Activated T-cell treated with anti-CD3 and anti-CD28 coated beads for 24 hours (primary cell): ENCODE results near the gene DSCAML1.

Source experiments
- DNase-seq: peaks from one replicate; pipeline ENCODE4 v3.0.0-alpha.2; 2020; ENCODE audit warnings: low read depth

DSCAML1 gene

GRCh38 chr11:117830674-117831351 is 33.8 kb upstream of the DSCAML1 start:
- no peak for DNase-seq

GRCh38 chr11:117830072-117830471 is 33.1 kb upstream of the DSCAML1 start:
- DNase-seq = no peak

GRCh38 chr11:117829369-117829725 is 32.3 kb upstream of the DSCAML1 start:
- no peak for DNase-seq

- peak; percentile 83 for DNase-seq
These were observed 31.8 kb upstream of the DSCAML1 start for GRCh38 chr11:117828611-117829368.

- DNase-seq = no peak
These were observed 30.8 kb upstream of the DSCAML1 start for GRCh38 chr11:117827521-117828511.

- DNase-seq = no peak
These were observed 29.8 kb upstream of the DSCAML1 start for GRCh38 chr11:117826832-117827231.

- no peak for DNase-seq
These were observed 29.2 kb upstream of the DSCAML1 start for GRCh38 chr11:117826190-117826570.

GRCh38 chr11:117825538-117826189 is 28.6 kb upstream of the DSCAML1 start:
- no peak for DNase-seq

- DNase-seq = no peak
These were observed 27.8 kb upstream of the DSCAML1 start, which contains the start of gene FXYD2 for GRCh38 chr11:117824571-117825537. Gene FXYD2 (minus strand): TSS chr11:117824744. CDS start chr11:117824678, 66 bp downstream.

GRCh38 chr11:117823946-117824420 is 27.0 kb upstream of the DSCAML1 start:
- DNase-seq = no peak

GRCh38 chr11:117823294-117823945 is 26.4 kb upstream of the DSCAML1 start:
- DNase-seq = no peak

GRCh38 chr11:117822074-117823033 is 25.3 kb upstream of the DSCAML1 start:
- no peak for DNase-seq

- no peak for DNase-seq
These were observed 24.4 kb upstream of the DSCAML1 start for GRCh38 chr11:117821431-117821830.

GRCh38 chr11:117820516-117820915 is 23.5 kb upstream of the DSCAML1 start:
- DNase-seq = no peak

GRCh38 chr11:117820071-117820470 is 23.1 kb upstream of the DSCAML1 start:
- DNase-seq = no peak

GRCh38 chr11:117819096-117820040 is 22.4 kb upstream of the DSCAML1 start:
- DNase-seq = no peak

- DNase-seq = no peak
These were observed 21.2 kb upstream of the DSCAML1 start for GRCh38 chr11:117818041-117818873.
